Measurements from ENCODE around the gene IP6K1.
"Not testable (repeated sequence)": the region's sequence is repeated elsewhere in the genome, so short reads cannot be mapped to it uniquely, and the experiment has no call there.

Gene IP6K1

GRCh38 chr3:49688338-49689045, 97.8 kb downstream of the IP6K1 start:
- not testable (repeated sequence) for DNase-seq (ENCODE audit: low read depth)

- not testable (repeated sequence) for DNase-seq (ENCODE audit: low read depth)
These were observed 98.9 kb downstream of the IP6K1 start for GRCh38 chr3:49687424-49687795.

GRCh38 chr3:49686769-49687423, 99.4 kb downstream of the IP6K1 start:
- DNase-seq (ENCODE audit: low read depth), result not testable (repeated sequence)

GRCh38 chr3:49686346-49686745, 100.0 kb downstream of the IP6K1 start:
- DNase-seq (ENCODE audit: low read depth), result not testable (repeated sequence)

- DNase-seq (ENCODE audit: low read depth), result not testable (repeated sequence)
These were observed 100.5 kb downstream of the IP6K1 start for GRCh38 chr3:49685846-49686245.

- not testable (repeated sequence) for DNase-seq (ENCODE audit: low read depth)
These were observed 101.2 kb downstream of the IP6K1 start for GRCh38 chr3:49685103-49685502.

- not testable (repeated sequence) for DNase-seq (ENCODE audit: low read depth)
These were observed 101.9 kb downstream of the IP6K1 start for GRCh38 chr3:49684453-49684852.

- no peak for DNase-seq (ENCODE audit: low read depth)
These were observed 103.2 kb downstream of the IP6K1 start for GRCh38 chr3:49683162-49683561.

GRCh38 chr3:49681543-49681942, 104.8 kb downstream of the IP6K1 start:
- no peak for DNase-seq (ENCODE audit: low read depth)

GRCh38 chr3:49681232-49681522, 105.2 kb downstream of the IP6K1 start:
- no peak for DNase-seq (ENCODE audit: low read depth)

- no peak for DNase-seq (ENCODE audit: low read depth)
These were observed 105.7 kb downstream of the IP6K1 start for GRCh38 chr3:49680493-49681231.

GRCh38 chr3:49675912-49676311, 110.4 kb downstream of the IP6K1 start:
- no peak for DNase-seq (ENCODE audit: low read depth)

- DNase-seq (ENCODE audit: low read depth), result no peak
These were observed 111.8 kb downstream of the IP6K1 start for GRCh38 chr3:49674497-49674983.

All from non-pigmented ciliary epithelial cell (primary cell).